ENCODE results near the gene KCNJ16.

KCNJ16 gene

GRCh38 chr17:70169709-70170597 lies 94.9 kb downstream of the KCNJ16 start:
- DNase-seq (ENCODE audit: low read depth in 3 of 3): no peak

- DNase-seq (ENCODE audit: low read depth in 3 of 3): no peak
These were observed 96.1 kb downstream of the KCNJ16 start for GRCh38 chr17:70171159-70171558.

- no peak for DNase-seq (ENCODE audit: low read depth in 3 of 3)
These were observed 97.4 kb downstream of the KCNJ16 start for GRCh38 chr17:70172449-70172848.

GRCh38 chr17:70172923-70173322 lies 97.9 kb downstream of the KCNJ16 start:
- no peak for DNase-seq (ENCODE audit: low read depth in 3 of 3)

GRCh38 chr17:70173681-70174080 lies 98.7 kb downstream of the KCNJ16 start:
- no peak for DNase-seq (ENCODE audit: low read depth in 3 of 3)

GRCh38 chr17:70181376-70181775 lies 106.4 kb downstream of the KCNJ16 start:
- DNase-seq (ENCODE audit: low read depth in 3 of 3): no peak

GRCh38 chr17:70181866-70182265 lies 106.8 kb downstream of the KCNJ16 start:
- no peak for DNase-seq (ENCODE audit: low read depth in 3 of 3)

- DNase-seq (ENCODE audit: low read depth in 3 of 3): no peak
These were observed 108.5 kb downstream of the KCNJ16 start for GRCh38 chr17:70183508-70183907.

GRCh38 chr17:70184207-70184606 lies 109.2 kb downstream of the KCNJ16 start:
- no peak for DNase-seq (ENCODE audit: low read depth in 3 of 3)

GRCh38 chr17:70184770-70185169 lies 109.7 kb downstream of the KCNJ16 start:
- DNase-seq (ENCODE audit: low read depth in 3 of 3): no peak

Data from stimulated activated CD4-positive, alpha-beta T cell treated with anti-CD3 and anti-CD28 coated beads, TNF-alpha, amount 100 ng/mL, for 48 hours (primary cell).